Body of pancreas (tissue), 4 donors: ENCODE results near the gene ADGRV1. TPM values are rescaled to one million over a fixed set of nuclear protein-coding genes. Genes with fewer than 3 reads are reported as not detected.
"Not testable (repeated sequence)": the region's sequence is repeated elsewhere in the genome, so short reads cannot be mapped to it uniquely, and the experiment has no call there.

ENCODE experiments used
- ATAC-seq: fragments of 150-250 bp; one replicate; pipeline ENCODE4 v1.9.1; 2016
- DNase-seq, 4 donors: peaks; one replicate each; pipeline ENCODE4 v3.0.0-alpha.2; 2019
- H3K27ac ChIP-seq, 4 donors: fragments of 200-600 bp; sonication (generic); 1 replicate in 3 of 4; 2 replicates in 1 of 4; pipeline versions ENCODE4 v1.5.1 to v1.6.1; 2016 to 2019; ENCODE audit warnings: mild to moderate bottlenecking in 1 of 4, mixed read lengths in 1 of 4, moderate library complexity in 1 of 4
- H3K27me3 ChIP-seq, 2 donors: fragments of 200-600 bp; sonication (generic); one replicate each; pipeline ENCODE4 v1.6.0; 2016; ENCODE audit warnings: mild to moderate bottlenecking in 1 of 2
- H3K36me3 ChIP-seq, 2 donors: fragments of 200-600 bp; sonication (generic); replicated peaks in 1 of 2; 2 replicates each; pipeline ENCODE4 v1.5.1; 2016; ENCODE audit warnings: low read depth in 2 of 2; ENCODE audit not compliant: insufficient read depth in 1 of 2
- H3K4me1 ChIP-seq: fragments of 200-600 bp; sonication (generic); one replicate; pipeline ENCODE4 v1.6.0; 2016
- H3K4me3 ChIP-seq, 2 donors: fragments of 200-600 bp; sonication (generic); 1 replicate in 1 of 2; 2 replicates in 1 of 2; pipeline ENCODE4 v1.5.1; 2016 to 2019
- H3K9me3 ChIP-seq, 3 donors: fragments of 200-600 bp; sonication (generic); 1 replicate in 2 of 3; 2 replicates in 1 of 3; pipeline ENCODE4 v1.5.1; 2016
- POLR2A ChIP-seq, 3 donors: fragments of 450-650 bp; IDR thresholded peaks; one replicate each; pipeline ENCODE4 v1.6.1; 2016; ENCODE audit warnings: antibody characterized with exemption in 3 of 3, mild to moderate bottlenecking in 2 of 3
- WGBS, 2 donors: methylation state at CpG; one replicate each; pipeline ENCODE4 v1.1.5; 2017; 5-methylcytosine and 5-hydroxymethylcytosine counted together
- intact Hi-C: fragments of 100-400 bp; cut with DNase I; formaldehyde crosslinking; loops from one replicate; pipeline ENCODE4 v1.15.1; 2023
- total RNA-seq, 2 donors: library from RNA; depleted of rRNA; stranded (reverse); fragments of >200 nt; gene quantifications; one replicate each; pipeline ENCODE4 v1.1.0, GENCODE V29; 2016
- TF ChIP-seq, protein P1 (sequence below), 7 experiments: fragments of 450-650 bp in 4 of 7; fragments of 200-600 bp in 3 of 7; sonication (generic) in 3 of 7; IDR thresholded peaks; one replicate each; pipeline ENCODE4 v1.5.1; 2016 to 2019; ENCODE audit warnings: antibody characterized with exemption in 7 of 7

ADGRV1 gene
- total RNA-seq, 2 donors from 2014 or later = 19.2 to 21.4 TPM

GRCh38 chr5:90809311-90810056 is 250.9 kb downstream of the ADGRV1 start:
- no peak for ATAC-seq
- DNase-seq = no peak
- H3K9me3 ChIP-seq = no peaks in the 10 kb centered on the region
- WGBS, 2 donors = 86 to 88% methylated on average over 4 of the region's 4 CpGs
- intact Hi-C loops = no loop called here
- no peaks in the 10 kb centered on the region for H3K27me3 ChIP-seq
- no peak for TF ChIP-seq POLR2A (IDR thresholded peaks at IDR 0.05)
- TF ChIP-seq, protein P1, sequence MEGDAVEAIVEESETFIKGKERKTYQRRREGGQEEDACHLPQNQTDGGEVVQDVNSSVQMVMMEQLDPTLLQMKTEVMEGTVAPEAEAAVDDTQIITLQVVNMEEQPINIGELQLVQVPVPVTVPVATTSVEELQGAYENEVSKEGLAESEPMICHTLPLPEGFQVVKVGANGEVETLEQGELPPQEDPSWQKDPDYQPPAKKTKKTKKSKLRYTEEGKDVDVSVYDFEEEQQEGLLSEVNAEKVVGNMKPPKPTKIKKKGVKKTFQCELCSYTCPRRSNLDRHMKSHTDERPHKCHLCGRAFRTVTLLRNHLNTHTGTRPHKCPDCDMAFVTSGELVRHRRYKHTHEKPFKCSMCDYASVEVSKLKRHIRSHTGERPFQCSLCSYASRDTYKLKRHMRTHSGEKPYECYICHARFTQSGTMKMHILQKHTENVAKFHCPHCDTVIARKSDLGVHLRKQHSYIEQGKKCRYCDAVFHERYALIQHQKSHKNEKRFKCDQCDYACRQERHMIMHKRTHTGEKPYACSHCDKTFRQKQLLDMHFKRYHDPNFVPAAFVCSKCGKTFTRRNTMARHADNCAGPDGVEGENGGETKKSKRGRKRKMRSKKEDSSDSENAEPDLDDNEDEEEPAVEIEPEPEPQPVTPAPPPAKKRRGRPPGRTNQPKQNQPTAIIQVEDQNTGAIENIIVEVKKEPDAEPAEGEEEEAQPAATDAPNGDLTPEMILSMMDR (IDR thresholded peaks at IDR 0.05) = no peak
- H3K27ac ChIP-seq = no peak overlapping the region
- H3K36me3 ChIP-seq = no peaks in the 10 kb centered on the region
- no peaks in the 10 kb centered on the region for H3K4me1 ChIP-seq
- H3K4me3 ChIP-seq = no peak overlapping the region

- DNase-seq = no peak
- WGBS, 2 donors = 62 to 74% methylated on average over 4 of the region's 4 CpGs
- H3K36me3 ChIP-seq = no peaks in the 10 kb centered on the region
- no peaks in the 10 kb centered on the region for H3K27me3 ChIP-seq
- H3K4me1 ChIP-seq = no peaks in the 10 kb centered on the region
- no peak for ATAC-seq
- intact Hi-C loops = no loop called here
- no peak overlapping the region for H3K4me3 ChIP-seq
- TF ChIP-seq, protein P1 (IDR thresholded peaks at IDR 0.05) = no peak
- TF ChIP-seq POLR2A (IDR thresholded peaks at IDR 0.05) = no peak
- H3K9me3 ChIP-seq = no peaks in the 10 kb centered on the region
- H3K27ac ChIP-seq = no peak overlapping the region
Observed at GRCh38 chr5:90810211-90810610, 251.6 kb downstream of the ADGRV1 start.

GRCh38 chr5:90813392-90813791 is 254.8 kb downstream of the ADGRV1 start:
- H3K27ac ChIP-seq = no peak overlapping the region
- H3K9me3 ChIP-seq = no peaks in the 10 kb centered on the region
- no peaks in the 10 kb centered on the region for H3K4me1 ChIP-seq
- 90% methylated on average over 4 of the region's 4 CpGs for WGBS, 2 donors
- intact Hi-C loops = no loop called here
- TF ChIP-seq, protein P1 (IDR thresholded peaks at IDR 0.05) = no peak
- TF ChIP-seq POLR2A (IDR thresholded peaks at IDR 0.05) = no peak
- no peak for ATAC-seq
- no peaks in the 10 kb centered on the region for H3K27me3 ChIP-seq
- DNase-seq = no peak
- H3K36me3 ChIP-seq = no peaks in the 10 kb centered on the region
- H3K4me3 ChIP-seq = no peak overlapping the region

DNA sequence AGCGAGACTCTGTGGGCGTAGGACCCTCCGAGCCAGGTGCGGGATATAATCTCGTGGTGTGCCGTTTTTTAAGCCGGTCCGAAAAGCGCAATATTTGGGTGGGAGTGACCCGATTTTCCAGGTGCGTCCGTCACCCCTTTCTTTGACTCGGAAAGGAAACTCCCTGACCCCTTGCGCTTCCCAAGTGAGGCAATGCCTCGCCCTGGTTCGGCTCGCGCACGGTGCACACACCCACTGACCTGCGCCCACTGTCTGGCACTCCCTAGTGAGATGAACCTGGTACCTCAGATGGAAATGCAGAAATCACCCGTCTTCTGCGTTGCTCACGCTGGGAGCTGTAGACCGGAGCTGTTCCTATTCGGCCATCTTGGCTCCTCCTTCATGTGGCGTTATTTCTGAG is 263.5 kb downstream of the ADGRV1 start:
- intact Hi-C loops, DNase-seq, H3K27me3 ChIP-seq, H3K4me1 ChIP-seq, ATAC-seq, H3K36me3 ChIP-seq, H3K27ac ChIP-seq, H3K4me3 ChIP-seq, H3K9me3 ChIP-seq: not testable (repeated sequence)
- WGBS, 2 donors = 90 to 92% methylated on average over 20 to 23 of the region's 26 CpGs

GRCh38 chr5:90824436-90824835 is 265.8 kb downstream of the ADGRV1 start:
- intact Hi-C loops = no loop called here
- TF ChIP-seq, protein P1 (IDR thresholded peaks at IDR 0.05) = no peak
- no peak for TF ChIP-seq POLR2A (IDR thresholded peaks at IDR 0.05)
- WGBS, 2 donors = 84 to 94% methylated on average over 3 of the region's 3 CpGs
- H3K4me3 ChIP-seq = no peak overlapping the region
- ATAC-seq (no peak), DNase-seq (no peak)
- H3K27me3 ChIP-seq = no peaks in the 10 kb centered on the region
- H3K27ac ChIP-seq = no peak overlapping the region
- H3K36me3 ChIP-seq = no peaks in the 10 kb centered on the region
- H3K9me3 ChIP-seq = no peaks in the 10 kb centered on the region
- H3K4me1 ChIP-seq = no peaks in the 10 kb centered on the region
